HepG2 (cell line): ENCODE data around the gene OSGIN1. TPM values are rescaled to one million over a fixed set of nuclear protein-coding genes. Genes with fewer than 3 reads are reported as not detected.

Experiments used
- ARNT2 ChIP-seq: sonication (generic); formaldehyde crosslinking; IDR thresholded peaks from 2 replicates; pipeline ENCODE4 v1.8.0; 2022; ENCODE audit warnings: mild to moderate bottlenecking, low read depth, missing genetic modification reagents, moderate library complexity
- CBX1 ChIP-seq: IDR thresholded peaks from one replicate; pipeline ENCODE4 v1.6.1; 2016; ENCODE audit warnings: antibody characterized with exemption, low read depth
- DRAP1 ChIP-seq: IDR thresholded peaks from 2 replicates; pipeline ENCODE4 v1.6.1; 2016; ENCODE audit warnings: missing genetic modification reagents, missing compliant biosample characterization
- HES4 ChIP-seq: sonication (generic); formaldehyde crosslinking; IDR thresholded peaks from 2 replicates; pipeline ENCODE4 v1.9.0; 2021; ENCODE audit warnings: mild to moderate bottlenecking, missing genetic modification reagents, borderline replicate concordance
- HMGXB3 ChIP-seq: sonication (generic); formaldehyde crosslinking; IDR thresholded peaks from 2 replicates; pipeline ENCODE4 v1.4.0; 2020; ENCODE audit warnings: missing genetic modification reagents, borderline replicate concordance
- HMGXB4 ChIP-seq, 2 experiments: sonication (generic) in 1 of 2; formaldehyde crosslinking in 1 of 2; IDR thresholded peaks; 2 replicates each; pipeline versions ENCODE4 v1.4.0 to v1.6.1; 2018 to 2020; ENCODE audit warnings: missing genetic modification reagents in 2 of 2, borderline replicate concordance in 1 of 2, low read depth in 1 of 2, mild to moderate bottlenecking in 1 of 2, missing biosample characterization in 1 of 2
- HNF4G ChIP-seq, 2 experiments: sonication (generic) in 1 of 2; formaldehyde crosslinking in 1 of 2; IDR thresholded peaks; 2 replicates each; pipeline versions ENCODE4 v1.4.0 to v1.6.1; 2011 to 2020; ENCODE audit warnings: borderline replicate concordance in 2 of 2, low read depth in 2 of 2, mild to moderate bottlenecking in 2 of 2, low read length in 1 of 2, missing genetic modification reagents in 1 of 2, moderate library complexity in 1 of 2
- NFE2 ChIP-seq: sonication (generic); formaldehyde crosslinking; IDR thresholded peaks from 2 replicates; pipeline ENCODE4 v1.4.0; 2020; ENCODE audit warnings: missing genetic modification reagents
- NR2F2 ChIP-seq: IDR thresholded peaks from 2 replicates; pipeline ENCODE4 v1.6.1; 2012; ENCODE audit warnings: low read depth, inconsistent platforms, borderline replicate concordance
- PAX8 ChIP-seq: sonication (generic); formaldehyde crosslinking; IDR thresholded peaks from 2 replicates; pipeline ENCODE4 v1.8.0; 2022; ENCODE audit warnings: mild to moderate bottlenecking, missing genetic modification reagents, borderline replicate concordance
- SCMH1 ChIP-seq: sonication (generic); formaldehyde crosslinking; IDR thresholded peaks from 2 replicates; pipeline ENCODE4 v1.9.0; 2021; ENCODE audit warnings: missing genetic modification reagents, mild to moderate bottlenecking, borderline replicate concordance
- TAF1 ChIP-seq: sonication (generic); formaldehyde crosslinking; IDR thresholded peaks from 2 replicates; pipeline ENCODE4 v1.4.0; 2020; ENCODE audit warnings: missing genetic modification reagents
- TCF7 ChIP-seq: sonication (generic); IDR thresholded peaks from 2 replicates; pipeline ENCODE4 v1.6.1; 2016; ENCODE audit warnings: antibody characterized with exemption, low read depth
- ZNF138 ChIP-seq: sonication (generic); formaldehyde crosslinking; IDR thresholded peaks from 2 replicates; pipeline ENCODE4 v1.5.0; 2020; ENCODE audit warnings: mild to moderate bottlenecking, low read depth, missing genetic modification reagents
- ZNF280D ChIP-seq: sonication (generic); formaldehyde crosslinking; IDR thresholded peaks from 2 replicates; pipeline ENCODE4 v1.5.1; 2020; ENCODE audit warnings: mild to moderate bottlenecking, missing genetic modification reagents
- ZNF670 ChIP-seq: sonication (generic); formaldehyde crosslinking; IDR thresholded peaks from 2 replicates; pipeline ENCODE4 v1.8.0; 2022; ENCODE audit warnings: mild to moderate bottlenecking, missing genetic modification reagents, borderline replicate concordance
- ZNF790 ChIP-seq: sonication (generic); formaldehyde crosslinking; IDR thresholded peaks from 2 replicates; pipeline ENCODE4 v1.8.0; 2022; ENCODE audit warnings: missing genetic modification reagents, mild to moderate bottlenecking, borderline replicate concordance
- polyA plus RNA-seq, 8 experiments: library from polyadenylated mRNA; depleted of rRNA in 3 of 8; stranded (reverse) in 7 of 8; unstranded in 1 of 8; fragments of >200 nt; fragmentation: Illumina TruSeq in 4 of 8; extraction: Trizol in 4 of 8; gene quantifications; 2 replicates each; pipeline versions ENCODE4 v1.2.1 to v1.2.3, GENCODE V29; 2011 to 2016; ENCODE audit warnings: low read depth in 4 of 8, missing spikeins in 1 of 8, mixed read lengths in 1 of 8; ENCODE audit not compliant: insufficient read depth in 1 of 8
- total RNA-seq, 5 experiments: library from RNA; depleted of rRNA; stranded (reverse); fragments of >200 nt; fragmentation: Illumina TruSeq; extraction: Trizol; gene quantifications; 2 replicates each; pipeline ENCODE4 v1.2.3, GENCODE V29; 2016; ENCODE audit warnings: low read depth in 1 of 5

The OSGIN1 gene
- total and polyA plus RNA-seq, 2 of the 13 experiments (the other 11 are each of a cell fraction or from before 2014, with no cell fraction given) = 20.5 to 27.1 TPM

GRCh38 chr16:83952940-83953795 lies at the start of gene OSGIN1 (continued):
- TF ChIP-seq ZNF280D (peak; percentile 42; the same call in 1 of the 2 replicates), ZNF790 (CRISPR knock-in tag) (0 out of 2 replicates have a peak, but pooled peaks have one; percentile 37), HES4 (CRISPR knock-in tag) (no peak), CBX1 (peak; percentile 78), HNF4G (IDR thresholded peaks at IDR 0.05; ENCODE audit: borderline replicate concordance, low read depth, low read length) (peak; percentile 40; the same call in 1 of the 2 replicates), HNF4G (CRISPR knock-in tag; IDR thresholded peaks at IDR 0.05; ENCODE audit: borderline replicate concordance, low read depth) (no peak), ARNT2 (CRISPR knock-in tag) (no peak), SCMH1 (CRISPR knock-in tag) (no peak), TCF7 (no peak), TAF1 (CRISPR knock-in tag) (peak; percentile 88), NFE2 (peak; percentile 74), ZNF670 (CRISPR knock-in tag) (0 out of 2 replicates have a peak, but pooled peaks have one; percentile 6), NR2F2 (0 out of 2 replicates have a peak, but pooled peaks have one; percentile 29), PAX8 (CRISPR knock-in tag) (no peak), DRAP1 (peak; percentile 99), ZNF138 (CRISPR knock-in tag) (peak; percentile 6; the same call in 1 of the 2 replicates), HMGXB4 (CRISPR knock-in tag; IDR thresholded peaks at IDR 0.05; ENCODE audit: borderline replicate concordance in 1 of 2, low read depth in 1 of 2) (peak; percentile 19 to 68; a peak in 2 of 4 replicates), HMGXB3 (CRISPR knock-in tag) (0 out of 2 replicates have a peak, but pooled peaks have one; percentile 48)
